Activated CD4-positive, alpha-beta T cell treated with anti-CD3 and anti-CD28 coated beads, Interleukin-2, amount 50 U/mL, for 24 hours (primary cell): ENCODE data around the gene LFNG.

ENCODE experiments used
- DNase-seq, 2 donors: peaks; one replicate each; pipeline ENCODE4 v3.0.0-alpha.2; 2020; ENCODE audit warnings: low read depth in 1 of 2, low spot score in 1 of 2

Gene LFNG

DNA sequence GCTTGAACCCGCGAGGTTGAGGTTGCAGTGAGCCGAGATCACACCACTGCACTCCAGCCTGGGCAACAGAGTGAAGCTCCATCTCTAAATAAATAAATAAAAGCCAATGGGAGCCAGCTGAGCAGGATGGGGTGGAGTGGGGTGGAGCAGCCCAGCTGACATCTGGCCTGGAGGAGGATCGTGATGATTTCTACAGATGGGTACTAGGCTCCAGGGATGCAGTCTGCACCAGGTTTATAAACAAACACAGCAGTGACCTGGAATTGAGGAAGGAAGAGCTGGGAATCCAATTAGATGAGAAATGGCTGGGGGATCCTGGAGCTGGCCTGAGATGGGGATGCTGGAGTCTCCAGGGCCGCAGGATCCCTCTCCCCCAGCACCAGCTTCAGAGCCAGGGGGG lies 36.1 kb upstream of the LFNG start:
- DNase-seq, result no peak

DNA sequence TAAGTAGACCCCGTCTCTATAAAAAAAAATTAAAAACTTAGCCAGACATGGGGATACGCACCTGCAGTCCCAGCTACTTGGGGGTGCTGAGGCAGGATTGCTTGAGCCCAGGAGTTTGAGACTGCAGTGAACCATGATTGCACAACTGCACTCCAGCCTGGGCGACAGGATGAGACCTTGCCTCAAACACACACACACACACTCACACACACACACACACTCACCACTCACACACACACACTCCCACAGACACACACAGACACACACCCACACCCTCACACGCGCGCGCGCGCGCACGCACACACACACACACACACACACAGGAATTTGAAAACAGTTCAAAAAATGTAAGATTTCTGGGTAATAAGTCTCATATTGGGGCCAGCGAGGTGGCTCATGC lies 34.7 kb upstream of the LFNG start:
- no peak for DNase-seq

DNA sequence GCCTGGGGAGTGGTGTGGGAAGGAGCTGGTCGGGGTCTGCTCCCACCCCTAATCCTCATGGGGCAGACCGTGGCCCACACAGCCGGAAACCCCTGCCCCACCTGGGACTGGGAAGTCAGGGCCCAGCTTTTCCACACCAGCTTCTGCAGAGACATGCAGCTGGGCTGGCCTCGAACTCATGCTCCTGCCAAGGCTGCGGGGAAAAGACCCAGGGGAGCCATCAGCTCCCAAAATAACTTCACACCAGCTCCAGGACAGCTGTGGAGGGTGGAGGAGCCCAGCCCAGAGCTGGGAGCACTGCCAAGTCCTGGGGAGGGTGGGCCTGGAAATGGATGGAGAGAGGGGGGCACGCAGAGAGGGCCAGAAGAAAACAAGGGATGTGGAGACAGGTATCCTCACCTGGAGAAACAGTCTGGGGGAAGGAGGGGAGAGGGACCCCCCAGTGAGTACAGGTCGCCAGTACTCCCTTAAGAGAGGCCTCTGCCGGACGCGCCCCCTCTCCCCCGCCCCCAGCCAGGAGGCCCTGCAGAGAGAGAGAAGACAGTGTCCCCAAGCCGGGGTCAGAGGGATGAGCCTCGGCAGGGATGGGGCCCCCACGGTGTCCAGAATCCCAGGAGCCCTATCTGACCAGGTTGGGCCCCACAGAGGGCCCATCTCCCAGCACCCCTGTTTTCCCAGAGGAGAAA lies 31.8 kb upstream of the LFNG start:
- DNase-seq, result no peak

DNA sequence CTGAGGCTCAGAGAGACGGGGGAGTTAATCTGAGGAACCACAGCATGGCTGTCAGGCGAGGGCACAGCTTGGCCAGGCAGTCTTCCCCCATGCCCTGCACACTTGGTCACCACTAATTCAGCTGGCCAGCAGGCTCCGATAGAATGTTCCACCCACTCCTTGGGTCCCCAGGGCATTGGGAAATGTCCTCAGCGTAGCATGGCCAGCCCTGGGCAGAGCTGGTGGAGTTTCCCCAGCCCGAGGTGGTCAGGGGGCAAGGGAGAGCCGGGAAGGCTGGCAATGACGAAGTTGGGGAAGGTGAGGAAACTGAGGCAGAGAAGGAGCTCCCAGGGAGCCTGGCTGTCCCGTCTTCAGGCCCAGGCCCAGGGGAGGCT lies 31.3 kb upstream of the LFNG start:
- DNase-seq, result no peak

DNA sequence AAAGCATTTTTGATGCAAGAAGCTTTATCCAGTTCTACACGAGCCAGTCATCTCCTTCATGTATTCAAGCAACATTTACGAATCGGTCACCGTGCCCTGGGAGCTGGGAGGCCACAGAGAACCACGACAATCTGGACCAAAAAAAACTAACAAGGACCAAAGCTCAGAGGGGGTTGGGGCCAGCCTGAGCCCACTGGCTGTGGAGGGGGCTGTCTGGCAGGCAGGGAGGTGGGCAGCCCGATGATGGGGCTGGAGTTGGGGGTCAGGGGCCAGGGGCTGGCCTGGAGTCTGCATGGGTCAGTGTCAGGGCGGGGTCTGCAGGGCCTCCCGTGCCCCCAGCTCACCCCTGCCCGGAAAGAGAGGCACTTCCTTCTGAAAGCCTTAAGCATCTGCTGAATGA lies 30.9 kb upstream of the LFNG start:
- DNase-seq, result no peak

DNA sequence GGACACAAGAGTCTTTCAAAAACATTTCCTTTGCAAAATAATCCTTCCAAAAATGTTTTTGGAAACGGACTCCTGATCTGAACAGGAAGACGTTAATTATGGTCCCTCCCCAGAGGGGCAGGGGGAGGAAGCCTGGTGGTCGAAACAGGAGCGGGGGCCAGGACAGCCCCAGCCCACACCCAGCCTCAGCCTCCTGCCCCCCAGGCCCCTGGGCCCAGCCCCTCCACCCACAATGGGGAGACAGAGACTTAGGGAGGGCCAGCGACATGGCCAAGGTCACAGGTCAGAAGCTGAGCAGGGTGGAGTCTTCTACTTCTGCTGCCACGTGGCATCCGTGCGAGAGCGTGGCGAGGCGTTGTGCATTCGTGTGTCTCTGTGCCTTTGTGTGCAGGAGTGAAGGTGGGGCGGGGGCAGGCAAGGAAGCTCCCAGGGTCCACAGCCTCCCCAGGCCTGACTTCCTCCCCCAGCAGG lies 29.4 kb upstream of the LFNG start:
- no peak for DNase-seq

DNA sequence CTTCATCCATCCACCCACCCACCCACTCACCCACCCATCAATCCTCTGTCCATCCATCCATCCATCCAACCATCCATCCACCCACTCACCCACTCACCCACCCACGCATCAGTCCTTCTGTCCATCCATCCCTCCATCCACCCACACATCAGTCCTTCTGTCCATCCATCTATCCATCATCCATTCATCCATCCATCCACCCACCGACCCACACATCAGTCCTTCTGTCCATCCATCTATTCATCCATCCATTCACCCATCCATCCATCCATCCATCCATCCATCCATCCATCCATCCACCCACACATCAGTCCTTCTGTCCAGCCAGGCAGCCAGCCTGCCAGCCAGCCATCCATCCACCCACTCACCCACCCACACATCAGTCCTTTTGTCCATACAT lies 27.5 kb upstream of the LFNG start:
- DNase-seq, result no peak

DNA sequence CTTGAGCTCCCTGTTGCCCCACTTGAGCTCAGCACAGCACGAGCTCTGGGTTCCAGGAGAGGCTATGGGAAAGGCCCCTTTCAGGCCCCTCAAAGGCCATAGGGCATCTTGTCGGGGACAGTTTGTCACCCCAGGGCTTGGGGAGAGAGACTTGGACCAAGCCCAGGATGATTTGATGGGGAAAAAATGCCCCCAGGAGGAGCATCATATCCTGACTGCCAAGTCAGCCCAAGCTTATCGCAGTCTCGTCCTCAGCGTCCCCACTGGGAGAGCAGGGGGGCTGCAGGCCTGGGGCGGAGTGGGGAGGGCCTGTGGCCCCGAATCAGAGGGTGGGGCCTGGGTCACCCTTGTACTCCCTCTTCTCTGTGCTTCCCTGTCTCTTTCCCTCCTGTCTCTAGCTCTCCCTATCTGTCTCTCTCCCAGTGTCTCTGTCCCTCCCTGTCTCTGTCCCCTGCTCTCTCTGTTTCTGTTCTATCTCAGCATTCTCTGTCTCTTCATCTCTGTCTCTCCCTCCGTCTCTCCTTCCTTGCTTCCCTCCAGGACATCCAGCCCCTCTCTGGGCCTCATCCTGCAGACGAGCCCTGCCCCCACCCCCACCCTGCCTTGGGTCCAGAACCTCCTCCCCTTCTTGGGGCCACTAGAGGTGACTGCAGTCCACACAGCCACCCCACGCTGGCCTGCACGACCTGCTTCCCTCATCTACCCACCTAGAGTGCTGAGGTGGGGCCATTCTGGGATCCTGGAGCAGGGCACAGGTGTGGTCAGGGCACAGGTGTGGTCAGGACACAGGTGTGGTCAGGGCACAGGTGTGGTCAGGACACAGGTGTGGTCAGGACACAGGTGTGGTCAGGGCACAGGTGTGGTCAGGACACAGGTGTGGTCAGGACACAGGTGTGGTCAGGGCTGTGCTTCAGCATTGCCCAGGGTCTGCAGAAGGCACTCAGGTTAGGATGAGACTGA lies 26.1 kb upstream of the LFNG start:
- DNase-seq, result no peak

DNA sequence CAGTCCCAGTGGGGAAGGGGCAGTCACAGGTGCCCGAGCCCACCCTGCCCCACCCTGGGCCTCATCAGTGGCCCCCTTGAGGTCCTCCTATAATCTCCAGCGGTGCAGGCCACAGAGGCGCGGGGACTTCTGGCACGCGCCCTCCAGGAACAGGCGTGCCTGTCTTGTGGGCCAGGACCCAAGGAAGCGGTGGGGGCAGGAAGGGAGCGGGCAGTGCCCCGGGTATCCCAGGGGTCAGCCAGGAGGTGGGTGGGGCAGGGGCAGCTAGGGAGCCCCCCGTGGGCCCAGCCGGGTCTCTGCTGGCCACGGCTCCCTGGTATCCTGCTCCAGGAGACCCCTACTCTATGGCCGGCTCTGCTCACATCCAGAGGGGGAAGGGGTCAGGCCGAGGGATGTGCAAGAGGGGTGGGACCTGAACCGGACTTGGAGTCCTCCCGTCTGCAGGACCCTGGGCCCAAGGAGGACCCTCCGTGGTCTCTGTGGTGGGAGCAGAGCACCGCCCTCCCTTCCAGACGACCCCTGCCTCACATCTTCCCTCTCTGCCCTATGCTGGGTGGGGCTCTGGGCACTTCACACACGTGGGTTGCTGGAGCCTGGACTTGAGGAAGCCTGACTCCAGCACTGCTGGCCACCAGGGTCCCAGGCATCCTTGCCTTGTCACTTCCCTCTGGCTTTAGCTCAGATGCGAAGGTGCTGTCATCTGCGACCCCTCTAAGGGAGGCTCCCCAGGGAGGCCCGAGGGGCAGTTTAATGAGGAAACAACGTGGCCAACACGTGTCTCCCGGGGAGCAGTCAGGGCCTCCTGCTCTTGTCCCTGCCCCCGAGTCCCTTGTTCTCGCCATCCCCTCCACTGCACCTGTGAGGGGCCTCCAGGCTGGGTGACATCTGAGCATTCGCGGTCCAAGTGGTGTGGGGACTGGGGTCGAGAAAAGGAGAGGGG lies 25.1 kb upstream of the LFNG start:
- DNase-seq, result no peak

DNA sequence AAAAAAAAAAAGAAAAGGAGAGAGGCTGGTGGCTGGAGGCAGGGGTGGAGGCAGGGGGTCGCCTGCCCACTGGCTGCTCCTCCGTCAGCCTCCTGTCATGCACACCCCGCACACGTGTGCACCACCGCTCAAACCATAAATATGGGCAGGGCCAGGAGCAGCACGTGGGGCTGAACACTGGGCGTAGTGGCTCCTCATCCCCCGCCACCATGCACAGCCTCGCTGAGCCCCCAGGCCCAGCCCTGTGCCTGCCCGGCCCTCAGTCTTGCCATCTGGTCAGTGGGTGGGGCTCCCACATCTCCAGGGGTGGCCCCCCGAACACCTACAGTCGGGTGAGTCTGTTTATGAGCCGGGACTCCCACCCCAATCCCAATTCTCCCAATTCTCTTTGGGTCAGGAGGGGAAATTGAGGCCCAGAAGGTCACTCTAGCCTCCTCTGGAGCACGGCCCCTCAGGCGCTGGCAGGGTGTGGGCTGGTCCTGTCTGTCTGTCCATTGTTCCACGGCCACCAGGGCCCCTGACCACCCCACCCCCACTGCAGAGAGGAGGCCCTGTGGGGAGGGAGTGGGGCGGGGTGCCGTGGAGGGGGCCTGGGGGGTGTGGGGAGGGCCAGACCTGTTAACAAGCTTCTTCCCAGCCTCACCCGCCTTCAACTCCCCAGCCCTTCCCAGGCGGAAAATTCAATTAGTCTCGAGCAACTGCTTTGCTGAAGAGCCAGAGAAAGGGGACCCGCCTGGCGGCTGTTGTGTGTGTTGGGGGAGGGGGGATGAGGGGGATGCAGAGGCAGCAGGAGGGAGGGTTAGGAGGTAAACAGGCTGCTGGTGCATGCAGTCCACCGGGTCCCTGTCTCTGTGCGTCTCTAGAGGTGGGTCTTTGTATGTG lies 23.9 kb upstream of the LFNG start:
- no peak for DNase-seq

DNA sequence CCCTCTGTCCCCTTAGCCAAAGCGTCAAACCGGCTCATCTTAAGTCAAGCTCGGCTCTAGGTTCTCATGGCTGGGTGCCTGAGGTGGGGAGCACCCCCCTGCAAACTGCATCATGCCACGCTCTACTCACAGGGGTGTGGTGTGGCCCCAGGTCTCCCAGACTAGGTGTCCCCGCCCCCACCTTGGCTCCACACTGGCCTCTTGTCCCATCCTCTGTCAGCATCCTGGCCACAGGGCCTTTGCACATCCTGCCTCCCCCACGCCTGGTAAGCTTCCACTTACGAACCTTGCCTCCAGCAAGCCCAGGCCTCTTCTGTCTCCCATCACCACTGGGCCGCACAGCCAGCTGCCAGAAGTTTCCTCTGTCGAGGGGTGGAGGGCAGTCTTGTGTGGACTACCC lies 23.2 kb upstream of the LFNG start:
- no peak for DNase-seq

DNA sequence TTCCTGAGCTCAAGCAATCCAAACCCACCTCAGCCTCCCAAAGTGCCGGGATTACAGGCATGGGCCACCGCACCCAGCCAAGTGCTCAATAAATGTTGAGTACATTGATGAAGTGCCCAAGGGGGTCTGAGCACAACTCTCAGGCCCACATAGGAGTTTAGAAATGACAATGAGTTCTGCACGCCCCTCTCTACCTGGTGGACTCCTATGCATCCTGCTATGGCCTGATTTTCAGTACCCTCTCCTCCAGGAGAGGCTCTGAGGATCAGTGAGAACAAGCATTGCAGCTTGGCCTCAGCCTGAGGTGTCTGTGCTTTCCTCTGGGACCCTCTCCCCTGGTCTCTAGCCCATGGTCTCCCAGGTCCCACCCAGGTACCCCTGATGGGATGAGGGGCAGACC lies 22.5 kb upstream of the LFNG start:
- no peak for DNase-seq

DNA sequence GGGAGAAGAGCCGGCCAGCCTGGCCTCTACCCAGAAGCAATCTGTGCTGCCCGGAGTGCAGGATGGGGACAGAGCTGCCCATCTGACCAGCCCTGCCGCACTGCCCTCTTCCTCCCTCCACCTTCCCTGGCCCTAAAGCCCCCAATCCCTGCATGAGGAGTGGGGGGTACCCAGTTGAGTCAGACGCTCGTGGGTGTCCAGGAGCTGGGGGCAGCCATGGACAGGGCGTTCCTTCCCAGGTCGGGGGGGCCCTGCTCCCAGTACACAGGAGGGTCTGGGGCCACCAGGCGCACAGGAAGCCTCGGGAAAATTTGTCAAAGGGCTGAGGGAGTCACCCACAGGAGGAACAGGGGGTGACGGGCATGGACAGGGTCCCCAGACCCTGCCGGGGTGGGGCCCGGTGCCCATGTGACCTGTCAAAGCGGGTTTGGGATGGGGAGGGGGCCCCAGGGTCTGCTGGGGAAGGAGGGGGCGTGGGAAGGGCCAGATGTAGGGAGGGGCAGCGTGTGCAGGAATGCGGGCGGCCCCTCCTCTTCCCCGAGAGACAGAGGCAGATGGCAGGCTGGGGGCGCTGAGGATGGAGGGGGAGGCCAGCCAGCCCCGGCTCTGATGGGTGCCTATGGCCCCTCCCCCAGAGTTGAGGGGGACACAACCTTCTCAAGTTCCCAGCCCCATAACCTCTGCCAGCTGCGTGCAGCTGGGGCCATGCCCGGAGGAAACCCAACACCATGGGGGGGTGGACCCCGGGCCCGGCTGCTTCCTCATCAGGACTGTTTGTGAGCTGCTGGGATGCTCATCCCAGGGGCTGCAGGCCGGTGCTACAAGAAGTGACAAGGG lies 21.9 kb upstream of the LFNG start:
- no peak for DNase-seq

DNA sequence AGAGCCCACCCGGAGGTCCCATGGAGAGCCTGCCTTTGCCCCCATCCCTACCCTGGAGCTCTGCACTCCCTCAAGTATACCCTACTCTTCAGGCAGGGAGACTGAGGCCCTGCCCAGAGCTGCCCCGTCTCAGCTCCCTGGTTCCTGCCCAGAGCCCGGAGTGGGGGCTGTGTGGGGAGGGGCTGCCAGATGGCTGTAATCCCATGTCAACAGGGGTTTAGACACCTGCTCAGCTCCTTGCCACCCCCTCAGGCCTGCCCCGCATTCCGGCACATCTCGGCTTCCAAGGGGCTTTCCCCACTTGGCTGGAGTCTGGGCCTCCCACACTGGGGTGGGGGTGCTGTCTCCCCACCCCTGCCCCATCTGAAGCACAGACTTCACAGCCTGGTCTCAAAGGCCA lies 20.9 kb upstream of the LFNG start:
- no peak for DNase-seq

DNA sequence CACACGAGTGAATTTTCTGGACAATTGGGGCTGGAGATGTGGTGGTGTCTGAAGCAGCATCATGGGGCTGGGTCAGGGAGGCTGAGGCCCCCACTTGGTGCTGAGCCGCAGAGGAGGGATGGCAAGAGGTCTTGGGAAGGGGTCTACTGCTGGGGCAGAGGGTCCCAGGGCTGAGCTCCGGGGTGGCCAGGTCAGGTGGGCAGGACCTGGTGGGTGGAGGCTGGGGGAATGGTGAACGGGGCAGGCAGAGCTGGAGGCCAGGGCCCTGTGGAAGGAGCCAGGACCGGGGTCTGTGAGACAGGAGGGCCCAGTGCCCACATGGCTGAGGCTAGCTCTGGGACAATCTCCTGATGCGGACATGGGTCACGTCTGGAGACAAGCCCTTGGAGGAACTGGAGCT lies 20.4 kb upstream of the LFNG start:
- DNase-seq, result no peak

DNA sequence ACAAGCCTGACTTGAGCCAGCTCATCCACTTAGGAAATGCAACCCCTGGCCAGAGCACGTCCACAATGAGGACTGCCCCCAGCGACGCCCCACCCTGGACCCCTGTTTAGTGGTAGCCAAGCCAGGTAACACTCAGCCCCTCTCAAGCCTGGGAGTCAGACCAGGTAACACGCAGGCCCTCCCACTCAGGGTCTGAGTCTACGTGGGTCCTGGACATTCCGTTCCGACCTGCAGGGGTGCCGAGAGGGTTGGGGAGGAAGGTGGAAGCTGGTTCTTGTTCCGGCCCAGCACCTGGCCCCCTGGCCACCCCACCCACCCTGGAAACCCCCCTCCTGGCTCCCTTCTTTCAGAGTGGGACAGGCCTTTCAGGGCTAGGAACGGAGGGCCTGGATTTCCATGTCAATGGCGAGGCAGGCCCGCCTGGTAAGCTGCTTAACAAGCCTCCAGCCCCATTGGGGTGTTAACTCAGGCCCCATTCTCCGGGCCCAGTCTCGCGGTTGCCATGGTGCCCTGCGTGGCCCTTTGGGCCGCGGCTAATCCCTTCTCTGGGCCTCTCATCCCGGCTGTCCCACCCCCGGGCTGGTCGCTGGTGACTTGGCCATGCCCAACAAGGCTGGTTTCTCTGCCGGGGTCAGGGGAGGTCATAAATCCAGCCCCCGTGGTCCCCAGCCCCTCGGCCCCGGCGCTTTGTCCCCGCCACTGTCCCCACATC lies 19.7 kb upstream of the LFNG start:
- DNase-seq, result no peak

DNA sequence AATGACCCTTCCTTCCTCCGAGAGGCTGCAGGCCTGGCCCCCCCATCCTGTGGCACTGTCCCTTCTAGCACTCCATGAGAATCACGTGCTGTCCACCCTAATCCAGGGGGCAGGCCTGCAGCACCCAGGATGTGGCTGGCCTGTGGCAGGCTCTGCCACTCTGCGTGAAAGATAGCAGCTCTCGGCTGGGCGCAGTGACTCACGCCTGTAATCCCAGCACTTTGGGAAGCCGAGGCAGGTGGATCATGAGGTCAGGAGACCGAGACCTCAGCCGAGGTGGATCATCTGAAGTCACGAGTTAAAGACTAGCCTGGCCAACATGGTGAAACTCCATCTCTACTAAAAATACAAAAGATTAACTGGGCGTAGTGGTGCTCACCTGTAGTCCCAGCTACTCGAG lies 18.9 kb upstream of the LFNG start:
- no peak for DNase-seq

DNA sequence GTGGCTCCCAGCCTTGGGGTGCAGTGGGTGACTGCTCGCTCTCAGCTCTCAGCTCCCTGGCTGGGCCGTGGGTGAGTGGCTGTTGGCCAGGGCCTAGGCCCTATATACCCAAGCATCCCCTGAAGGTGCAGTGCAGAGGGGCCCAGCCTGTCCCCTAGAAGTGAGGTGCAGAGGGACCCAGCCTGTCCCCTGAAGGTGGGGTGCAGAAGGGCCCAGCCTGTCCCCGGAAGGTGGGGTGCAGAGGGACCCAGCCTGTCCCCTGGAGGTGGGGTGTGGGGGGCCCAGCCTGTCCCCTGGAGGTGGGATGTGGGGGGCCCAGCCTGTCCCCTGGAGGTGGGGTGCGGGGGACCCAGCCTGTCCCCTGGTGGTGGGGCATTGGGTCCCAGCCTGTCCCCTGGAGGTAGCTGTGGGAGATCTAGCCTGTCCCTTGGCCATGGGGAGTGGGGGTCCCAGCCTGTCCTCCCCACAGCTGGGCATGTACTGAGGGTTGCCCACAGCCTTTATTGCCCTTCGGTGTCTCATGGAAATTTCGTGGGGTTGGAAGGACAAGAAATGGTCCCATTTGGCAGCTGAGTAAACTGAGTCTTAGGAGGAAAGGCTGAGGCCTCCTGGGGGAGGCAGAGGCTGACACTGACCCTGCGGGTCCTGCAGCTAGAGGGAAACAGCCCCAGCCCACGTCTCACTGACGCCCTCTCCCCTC lies 17.5 kb upstream of the LFNG start:
- no peak for DNase-seq

DNA sequence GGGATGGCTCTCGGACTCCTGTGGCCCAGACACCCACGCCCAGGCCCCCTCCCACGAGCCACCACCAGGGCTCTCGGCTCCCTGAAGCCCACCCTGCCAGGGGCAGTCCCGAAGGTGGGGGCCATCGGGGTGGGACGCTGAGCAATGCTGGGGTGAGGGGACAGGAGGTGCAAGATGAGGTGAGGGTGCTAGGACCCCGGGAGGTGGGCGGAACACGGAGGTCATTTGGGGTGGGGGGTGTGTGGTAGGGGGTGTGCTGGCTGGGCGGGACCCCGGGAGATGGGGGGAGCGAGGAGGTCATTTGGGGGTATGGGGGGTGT lies 17.0 kb upstream of the LFNG start:
- no peak for DNase-seq
